MCF 10A (cell line): ENCODE data around the gene MAGEE1. TPM values are rescaled to one million over a fixed set of nuclear protein-coding genes. Genes with fewer than 3 reads are reported as not detected.

ENCODE experiments used
- BruUV-seq: library from RNA; stranded (reverse); fragments of 400-500 nt; replicated peaks from 2 replicates; lab custom pipeline; 2021; lab: Mats Ljungman, UMichigan
- CTCF ChIA-PET: fragments of 300-600 bp; sonication (Branson Sonifier 250); formaldehyde crosslinking; extraction: SDS; loops from one replicate; lab custom pipeline; 2021; ENCODE audit warnings: antibody characterized with exemption, inconsistent platforms; lab: Yijun Ruan, JAX
- POLR2A ChIA-PET: fragments of 300-600, 350-650 bp; sonication (Branson Sonifier 250); formaldehyde crosslinking; extraction: SDS; loops from one replicate; lab custom pipeline; 2020; ENCODE audit warnings: antibody characterized with exemption, inconsistent platforms; lab: Yijun Ruan, JAX
- DNase-seq: peaks from one replicate; pipeline ENCODE4 v3.0.0-alpha.2; 2018; ENCODE audit not compliant: unreplicated experiment
- H3K27ac Mint-ChIP-seq: one replicate; pipeline ENCODE4 v1.8.0; 2022; ENCODE audit warnings: mild to moderate bottlenecking, low read depth, mixed read lengths; ENCODE audit not compliant: unreplicated experiment
- H3K27me3 Mint-ChIP-seq: one replicate; pipeline ENCODE4 v1.8.0; 2022; ENCODE audit warnings: mixed read lengths; ENCODE audit not compliant: insufficient read depth, unreplicated experiment
- H3K36me3 Mint-ChIP-seq: one replicate; pipeline ENCODE4 v1.8.0; 2022; ENCODE audit warnings: mild to moderate bottlenecking, moderate library complexity, mixed read lengths; ENCODE audit not compliant: insufficient read depth, unreplicated experiment
- H3K4me1 Mint-ChIP-seq: one replicate; pipeline ENCODE4 v1.8.0; 2022; ENCODE audit warnings: mixed read lengths; ENCODE audit not compliant: insufficient read depth, unreplicated experiment
- H3K4me3 Mint-ChIP-seq: one replicate; pipeline ENCODE4 v1.8.0; 2022; ENCODE audit warnings: mild to moderate bottlenecking, moderate library complexity, mixed read lengths; ENCODE audit not compliant: unreplicated experiment
- H3K9me3 Mint-ChIP-seq: one replicate; pipeline ENCODE4 v1.8.0; 2022; ENCODE audit warnings: mixed read lengths; ENCODE audit not compliant: unreplicated experiment
- intact Hi-C: fragments of 100-400 bp; cut with micrococcal nuclease; formaldehyde crosslinking; loops from 2 replicates; pipeline ENCODE4 v1.14.1; 2022
- total RNA-seq: library from RNA; stranded (reverse); gene quantifications from 2 replicates; pipeline ENCODE4 v1.2.3, GENCODE V29; 2022
- TF ChIP-seq, protein P1 (sequence below): fragments of 200-600 bp; IDR thresholded peaks from one replicate; pipeline ENCODE4 v1.8.0; 2022; ENCODE audit warnings: antibody characterized with exemption, mild to moderate bottlenecking; ENCODE audit not compliant: unreplicated experiment

The MAGEE1 gene
- total RNA-seq, 1 experiment from 2014 or later = 0.47 TPM

DNA sequence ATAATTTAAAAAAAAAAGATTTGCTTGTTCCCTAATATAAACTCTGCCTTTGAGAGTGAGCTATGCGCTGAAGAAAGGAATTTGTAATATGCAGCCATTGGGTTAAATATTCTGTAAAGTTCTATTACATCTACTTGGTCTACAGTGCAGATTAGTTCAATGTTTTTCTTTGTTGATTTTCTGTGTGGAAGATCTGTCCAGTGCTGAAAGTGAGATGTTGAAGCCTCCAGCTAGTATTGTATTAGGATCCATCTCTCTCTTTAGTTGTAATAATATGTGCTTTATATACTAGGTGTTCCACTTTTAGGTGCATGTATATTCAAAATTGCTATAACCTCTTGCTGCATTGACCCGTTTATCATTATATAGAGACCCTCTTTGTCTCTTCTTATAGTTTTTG lies 49.8 kb downstream of the MAGEE1 start:
- TF ChIP-seq, protein P1, sequence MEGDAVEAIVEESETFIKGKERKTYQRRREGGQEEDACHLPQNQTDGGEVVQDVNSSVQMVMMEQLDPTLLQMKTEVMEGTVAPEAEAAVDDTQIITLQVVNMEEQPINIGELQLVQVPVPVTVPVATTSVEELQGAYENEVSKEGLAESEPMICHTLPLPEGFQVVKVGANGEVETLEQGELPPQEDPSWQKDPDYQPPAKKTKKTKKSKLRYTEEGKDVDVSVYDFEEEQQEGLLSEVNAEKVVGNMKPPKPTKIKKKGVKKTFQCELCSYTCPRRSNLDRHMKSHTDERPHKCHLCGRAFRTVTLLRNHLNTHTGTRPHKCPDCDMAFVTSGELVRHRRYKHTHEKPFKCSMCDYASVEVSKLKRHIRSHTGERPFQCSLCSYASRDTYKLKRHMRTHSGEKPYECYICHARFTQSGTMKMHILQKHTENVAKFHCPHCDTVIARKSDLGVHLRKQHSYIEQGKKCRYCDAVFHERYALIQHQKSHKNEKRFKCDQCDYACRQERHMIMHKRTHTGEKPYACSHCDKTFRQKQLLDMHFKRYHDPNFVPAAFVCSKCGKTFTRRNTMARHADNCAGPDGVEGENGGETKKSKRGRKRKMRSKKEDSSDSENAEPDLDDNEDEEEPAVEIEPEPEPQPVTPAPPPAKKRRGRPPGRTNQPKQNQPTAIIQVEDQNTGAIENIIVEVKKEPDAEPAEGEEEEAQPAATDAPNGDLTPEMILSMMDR = no peak
- H3K27ac Mint-ChIP-seq = no peak overlapping the region
- intact Hi-C loops = no loop called here
- peaks cover 25% of the 10 kb centered on the region for H3K9me3 Mint-ChIP-seq
- H3K27me3 Mint-ChIP-seq = no peaks in the 10 kb centered on the region
- ChIA-PET CTCF (interaction anchor here (1.2 to 1.6 kb wide), 2 partner anchors 22 to 23 kb away, joined by 3 to 4 read pairs; no protein-coding TSS in a partner anchor), POLR2A (no interaction called here)
- H3K4me3 Mint-ChIP-seq = no peak overlapping the region
- DNase-seq = no peak
- H3K4me1 Mint-ChIP-seq = no peaks in the 10 kb centered on the region
- no peaks in the 10 kb centered on the region for H3K36me3 Mint-ChIP-seq
- no TSS peak for BruUV-seq
